Measurements from ENCODE around the gene MYOM3.
A peak's percentile ranks its signal among the peaks of the same experiment; 100 is the strongest.

The MYOM3 gene

GRCh38 chr1:24111996-24112779 is at the start of gene MYOM3:
Gene MYOM3, minus strand, starts transcription at chr1:24112135. Its CDS starts 3,499 bp downstream, at chr1:24108636.
- DNase-seq: peak; percentile 76

- DNase-seq: no peak
Measured at GRCh38 chr1:24161270-24161669, 49.3 kb upstream of the MYOM3 start.

DNA sequence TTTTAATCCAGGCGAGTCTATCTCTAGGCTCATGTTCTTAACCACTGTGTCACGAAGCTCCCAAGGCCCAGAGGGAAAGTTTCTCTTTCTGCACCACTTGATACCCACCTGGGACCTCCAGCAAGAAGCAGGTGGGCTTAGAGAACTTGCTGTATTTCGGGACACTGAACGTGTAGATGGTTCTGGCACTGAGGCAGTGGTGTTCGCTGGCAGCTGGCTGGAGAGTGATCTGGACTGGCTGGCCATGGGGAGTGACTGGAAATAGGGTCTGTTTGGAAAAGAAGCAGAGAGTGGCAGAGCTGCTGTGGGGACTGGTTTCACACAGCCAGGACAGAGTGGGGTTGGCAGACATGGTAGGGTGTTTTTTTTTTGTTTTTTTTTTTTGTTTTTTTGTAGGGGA is 47.4 kb upstream of the MYOM3 start:
- no peak for DNase-seq

DNA sequence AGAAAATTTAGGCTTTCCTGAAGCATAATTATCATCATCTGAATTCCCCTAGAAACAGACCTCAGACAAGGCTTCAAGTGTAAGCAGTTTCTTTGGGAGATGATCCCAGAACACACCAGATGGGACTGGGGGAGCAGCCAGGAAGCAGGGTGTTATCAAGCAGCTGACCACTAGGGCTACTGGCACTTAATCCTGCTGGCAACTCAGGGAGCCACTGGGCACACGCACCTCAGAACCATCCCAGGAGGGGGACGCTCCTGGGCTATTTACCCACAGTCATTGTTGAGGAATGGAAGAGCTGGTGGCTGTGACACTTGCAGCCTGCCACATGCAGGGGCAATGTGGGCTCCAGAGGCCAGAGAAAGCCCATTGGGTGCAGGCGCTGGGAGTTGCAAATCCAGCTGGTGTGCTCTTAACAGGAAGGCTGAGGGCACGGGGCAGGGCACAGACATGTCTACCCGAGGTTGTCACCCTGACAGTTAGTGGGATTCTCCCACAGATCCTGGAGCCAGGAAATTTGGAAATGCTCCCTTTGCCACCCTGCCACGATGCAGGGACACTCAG is 46.1 kb upstream of the MYOM3 start:
- no peak for DNase-seq

GRCh38 chr1:24156542-24157260 is 44.8 kb upstream of the MYOM3 start:
- no peak for DNase-seq

DNA sequence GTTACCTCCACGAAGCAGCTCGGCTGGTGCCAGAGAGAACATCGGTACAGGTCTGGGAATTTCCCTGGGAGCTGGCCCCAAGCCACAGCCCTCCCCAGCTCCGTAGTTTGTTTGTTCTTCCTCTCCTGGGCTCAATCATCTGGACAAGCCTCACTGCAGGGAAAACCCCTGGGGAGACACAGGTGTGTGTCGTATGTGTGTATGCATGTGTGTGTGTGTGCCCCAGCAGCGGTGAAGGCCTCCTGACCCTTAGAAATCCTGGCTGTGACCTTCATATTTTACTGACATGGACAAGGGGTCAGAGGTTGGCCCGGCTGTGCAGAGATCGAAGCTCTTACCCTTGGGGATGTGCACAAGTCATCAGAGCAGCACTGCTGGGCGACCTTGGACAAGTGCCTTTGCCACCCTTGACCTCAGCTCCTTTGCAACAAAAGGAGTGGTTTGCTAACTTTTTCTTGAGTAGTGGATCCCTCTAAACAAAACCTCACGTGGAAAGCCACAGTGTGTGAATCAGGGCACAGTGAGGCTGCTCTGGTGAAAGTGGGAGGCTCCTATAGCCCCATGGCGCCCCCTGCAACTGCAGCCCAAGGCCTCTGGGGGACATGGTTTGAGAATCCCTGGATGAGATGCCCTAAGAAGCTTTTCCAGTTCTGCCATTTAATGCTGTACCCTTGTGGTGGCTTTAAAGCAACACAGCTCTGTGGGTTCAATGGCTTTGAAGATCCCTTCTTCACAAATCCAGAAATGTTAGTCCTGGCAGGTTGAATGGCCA is 43.3 kb upstream of the MYOM3 start:
- no peak for DNase-seq

- no peak for DNase-seq
Measured at GRCh38 chr1:24154215-24154614, 42.3 kb upstream of the MYOM3 start.

DNA sequence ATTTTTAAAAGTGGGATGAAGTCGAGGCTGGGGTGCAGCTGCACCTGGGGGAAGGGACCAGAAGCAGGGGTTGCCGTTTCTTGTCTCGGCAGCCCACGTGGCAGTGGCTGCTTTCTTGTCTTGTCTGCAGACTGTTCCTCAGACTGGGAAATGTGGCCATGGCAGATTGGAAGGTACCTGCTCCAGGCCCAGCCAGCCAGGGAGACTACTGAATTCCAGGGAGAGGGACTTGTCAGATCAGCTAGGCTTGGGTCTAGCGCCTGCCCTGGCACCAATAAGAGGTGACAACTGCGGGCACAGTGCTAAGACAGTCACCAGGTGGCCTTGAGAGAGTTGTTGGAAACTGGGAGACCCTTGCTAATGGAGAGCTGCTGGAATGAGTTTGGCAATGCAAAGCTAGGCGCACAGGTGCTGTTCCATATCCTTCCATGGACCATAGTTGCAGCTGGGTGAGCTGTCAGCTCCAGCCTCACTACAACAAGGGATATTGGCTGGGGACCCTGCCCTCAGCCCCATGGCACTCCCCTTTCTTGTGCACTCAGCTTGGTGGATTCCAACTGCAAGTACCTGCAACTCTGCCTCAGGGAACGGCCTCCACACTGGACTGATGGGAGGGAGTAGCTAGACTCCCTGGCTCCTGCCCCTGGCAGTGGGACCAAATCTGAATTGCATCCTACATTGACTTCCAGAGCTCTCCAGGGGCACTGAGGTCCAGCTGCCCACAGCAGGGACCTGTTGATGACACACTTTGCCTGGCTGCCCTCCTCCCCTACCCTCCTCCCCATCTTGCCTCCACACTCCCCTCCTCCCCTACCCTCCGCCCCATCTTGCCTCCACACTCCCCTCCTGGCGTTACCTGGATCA is 40.9 kb upstream of the MYOM3 start:
- no peak for DNase-seq

DNA sequence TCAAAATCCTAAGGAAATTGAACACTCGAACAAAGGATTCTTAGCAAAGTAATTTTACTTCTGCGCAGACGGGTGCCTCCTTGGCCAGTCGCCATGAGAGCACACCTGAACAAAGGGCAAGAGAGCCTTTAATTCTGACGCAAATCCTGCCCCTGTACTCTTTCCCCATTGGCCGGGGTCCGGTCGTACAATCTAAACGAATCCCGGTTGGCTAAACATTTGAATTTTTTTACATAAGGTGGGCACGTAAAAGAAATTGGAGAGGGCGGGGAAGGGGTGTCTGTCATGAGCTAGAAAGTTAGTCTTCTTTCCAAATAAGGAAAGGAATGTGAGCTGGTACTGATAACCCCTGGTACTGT is 39.2 kb upstream of the MYOM3 start:
- peak; percentile 69 for DNase-seq

- peak; percentile 86 for DNase-seq
Measured at GRCh38 chr1:24150234-24151174, 38.6 kb upstream of the MYOM3 start.

- DNase-seq: no peak
Measured at GRCh38 chr1:24149866-24150233, 37.9 kb upstream of the MYOM3 start.

DNA sequence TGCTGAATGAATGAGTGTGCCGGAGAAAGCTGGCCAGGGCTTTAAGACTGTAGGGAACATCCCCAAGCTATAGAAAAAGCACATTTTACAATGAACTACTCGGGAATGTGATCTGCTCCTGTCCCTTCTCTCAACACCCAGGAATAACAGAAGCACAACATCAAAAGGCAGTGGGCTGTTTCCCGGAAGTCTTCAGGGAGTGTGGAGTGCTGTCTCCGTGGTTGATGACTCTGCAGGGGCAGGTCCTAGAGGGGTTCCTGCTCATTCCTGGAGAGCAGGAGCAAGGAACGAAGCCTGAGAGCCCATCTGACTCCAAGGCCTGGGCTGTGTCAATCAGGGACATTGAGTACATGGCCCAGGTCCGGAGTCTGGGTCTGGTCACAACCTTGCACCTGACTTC is 35.9 kb upstream of the MYOM3 start:
- no peak for DNase-seq

DNA sequence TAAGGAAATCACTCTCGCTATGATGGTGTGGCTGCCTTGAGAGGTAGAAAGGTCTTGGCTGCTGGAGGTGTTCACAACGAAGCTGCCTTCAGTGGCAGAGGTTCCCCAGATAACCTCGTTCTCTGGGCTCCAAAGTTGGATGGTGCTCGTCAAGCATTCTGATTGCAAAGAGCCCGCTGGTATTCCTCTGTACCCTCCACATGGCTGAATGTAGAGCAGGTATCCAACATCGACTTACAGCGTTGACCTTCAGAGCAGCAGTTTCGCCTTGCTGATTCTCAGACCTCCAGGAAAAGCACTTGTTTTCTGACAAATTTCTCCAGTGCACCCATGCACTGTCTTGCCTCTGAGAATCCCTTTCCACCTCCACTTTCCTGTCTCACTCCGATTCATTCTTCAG is 35.3 kb upstream of the MYOM3 start:
- no peak for DNase-seq

DNA sequence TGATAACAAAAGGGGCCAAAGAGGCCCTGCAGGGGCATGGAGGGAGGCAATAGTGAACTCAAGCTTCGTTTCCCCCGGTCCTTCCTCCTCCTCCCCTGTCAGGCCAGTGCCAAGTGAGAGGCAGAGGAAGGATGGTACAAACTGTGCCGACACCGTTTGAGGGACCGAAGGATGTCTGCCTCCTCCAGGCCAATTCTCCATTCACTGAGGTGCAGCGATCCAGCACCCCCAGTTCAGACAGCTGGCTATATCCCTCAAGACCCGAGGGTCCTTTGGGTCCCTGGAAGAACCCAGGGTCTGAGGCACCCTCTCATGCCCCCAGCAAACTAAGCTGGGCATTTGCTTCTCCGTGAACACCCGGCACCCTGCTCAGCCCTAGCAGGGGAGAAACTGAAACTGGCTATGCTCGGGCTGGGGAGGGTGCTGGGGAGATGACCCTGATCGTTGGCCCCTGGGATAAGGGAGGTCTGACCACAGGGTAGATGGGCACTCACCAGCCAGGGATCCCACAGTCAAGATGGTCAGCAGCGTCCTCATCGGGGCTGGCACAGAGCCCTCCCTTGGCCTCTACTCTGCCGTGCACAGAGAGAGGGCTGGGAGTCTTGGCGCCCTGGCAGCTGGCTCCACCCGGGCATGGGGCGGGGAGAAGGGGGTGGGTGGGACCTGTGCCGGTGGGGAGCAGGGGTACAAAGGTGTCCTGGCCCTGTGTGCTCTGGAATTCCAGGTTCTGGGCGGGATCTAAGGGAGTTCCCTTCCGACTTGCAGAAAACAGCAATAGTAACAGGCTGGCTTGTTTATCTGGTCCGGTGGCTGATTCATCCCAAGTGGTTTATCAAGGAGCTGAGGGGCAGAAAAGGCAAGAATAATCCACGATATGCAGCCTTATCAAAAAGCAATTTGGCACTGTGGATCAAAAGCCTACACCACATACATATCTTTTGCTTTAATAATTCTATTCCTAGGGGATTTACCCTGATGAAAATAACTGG is 30.9 kb upstream of the MYOM3 start, which contains the start of gene IL22RA1:
Gene IL22RA1 (minus strand): TSS at position 595 of the 989 bp plus-strand sequence. CDS start 58 bp downstream, at position 537.
- DNase-seq: peak; percentile 25

DNA sequence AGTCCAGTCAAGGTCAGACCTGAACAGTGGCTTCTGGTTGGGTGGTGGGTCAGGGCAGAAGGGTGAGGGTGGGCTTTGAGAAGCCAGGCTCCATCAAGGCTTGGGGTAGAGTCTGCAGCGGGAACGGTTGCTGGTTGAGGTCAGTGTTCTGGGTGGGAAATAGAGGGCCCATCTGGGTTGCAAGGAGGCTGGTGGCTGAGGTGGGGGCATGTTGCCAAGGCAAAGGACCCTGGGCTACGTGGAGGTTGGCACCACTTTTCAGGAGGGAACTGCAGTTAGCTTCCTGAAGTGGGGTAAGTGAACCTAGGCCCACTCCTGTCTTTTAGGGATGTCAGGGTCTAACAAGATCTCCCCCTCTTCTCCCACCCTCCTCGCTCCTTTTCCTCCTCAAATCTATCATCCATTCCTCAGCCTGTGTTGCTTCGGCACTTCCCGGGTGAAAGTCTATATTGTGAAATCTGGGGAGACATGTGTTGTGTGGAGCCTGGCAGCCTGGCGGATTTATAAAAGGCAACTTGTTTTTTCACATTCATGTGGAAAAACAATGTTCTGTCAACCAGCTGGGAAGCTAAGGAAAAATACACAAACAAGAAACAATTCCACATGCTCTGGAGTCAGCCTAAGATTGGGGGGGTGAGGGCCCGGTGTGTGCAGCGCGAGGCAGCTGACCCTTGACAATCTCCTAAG is 29.5 kb upstream of the MYOM3 start:
- no peak for DNase-seq

- DNase-seq: no peak
Measured at GRCh38 chr1:24140741-24141181, 28.8 kb upstream of the MYOM3 start.

DNA sequence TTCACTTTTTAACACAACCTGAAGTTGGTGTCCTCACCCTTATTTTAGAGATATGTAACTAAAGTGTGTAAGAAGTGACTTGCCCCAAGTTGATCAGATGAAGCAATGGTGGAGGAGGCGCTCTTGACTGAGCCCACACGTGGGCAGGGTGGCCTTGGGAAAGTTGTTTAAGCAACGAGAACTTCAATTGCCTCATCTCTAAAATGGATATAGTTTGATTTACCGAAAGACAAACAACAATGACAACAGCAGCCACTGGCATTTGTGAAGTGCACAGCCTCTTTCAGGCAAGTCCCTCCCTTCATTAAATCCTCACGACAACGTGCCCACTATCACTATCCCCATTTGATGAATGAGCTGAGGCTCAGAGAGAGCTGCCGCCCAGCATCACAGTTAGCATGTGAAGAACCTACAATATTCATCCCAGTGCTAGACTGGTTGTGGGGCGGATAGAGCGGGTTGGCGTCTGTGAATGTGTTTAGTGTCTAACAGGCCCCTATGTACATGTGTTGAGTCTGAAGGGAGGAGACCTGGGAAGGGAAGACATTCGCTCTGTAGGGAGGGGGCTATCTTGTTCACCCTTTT is 28.0 kb upstream of the MYOM3 start:
- DNase-seq: no peak

DNA sequence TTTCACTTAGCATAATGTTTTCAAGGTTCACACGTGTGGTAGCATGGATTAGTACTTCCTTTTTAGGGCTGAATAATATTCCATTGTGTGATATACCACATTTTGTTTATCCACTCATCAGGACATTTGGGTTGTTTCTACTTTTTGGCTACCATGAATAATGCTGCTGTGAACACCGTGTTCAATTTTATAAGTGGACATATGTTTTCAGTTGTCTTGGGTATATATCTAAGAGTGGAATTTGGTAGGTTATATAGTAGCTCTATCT is 27.2 kb upstream of the MYOM3 start:
- DNase-seq: no peak
